Pulmonary artery endothelial cell (primary cell): ENCODE measurements around the gene GALNT7. TPM values are rescaled to one million over a fixed set of nuclear protein-coding genes. Genes with fewer than 3 reads are reported as not detected.

Source experiments
- DNase-seq: peaks from one replicate; pipeline ENCODE4 v3.0.0-alpha.2; 2011; ENCODE audit warnings: low read depth, low spot score
- total RNA-seq: library from RNA; depleted of rRNA; stranded (reverse); fragments of >200 nt; gene quantifications from 2 replicates; pipeline ENCODE4 v1.2.3, GENCODE V29; 2014

The GALNT7 gene
- total RNA-seq, 1 donor from 2014 or later = 42.9 TPM

GRCh38 chr4:173334891-173335752 lies 166.5 kb downstream of the GALNT7 start:
- no peak for DNase-seq

- no peak for DNase-seq
Measured at GRCh38 chr4:173337463-173337862, 168.9 kb downstream of the GALNT7 start.

- DNase-seq = no peak
Measured at GRCh38 chr4:173343832-173344397, 175.3 kb downstream of the GALNT7 start.

GRCh38 chr4:173345648-173346047 lies 177.0 kb downstream of the GALNT7 start:
- no peak for DNase-seq

GRCh38 chr4:173346074-173346473 lies 177.5 kb downstream of the GALNT7 start:
- DNase-seq = no peak

GRCh38 chr4:173347467-173347866 lies 178.9 kb downstream of the GALNT7 start:
- no peak for DNase-seq

- no peak for DNase-seq
Measured at GRCh38 chr4:173357939-173358338, 189.3 kb downstream of the GALNT7 start.

- no peak for DNase-seq
Measured at GRCh38 chr4:173360587-173361221, 192.1 kb downstream of the GALNT7 start.

GRCh38 chr4:173362666-173363065 lies 194.1 kb downstream of the GALNT7 start:
- DNase-seq = no peak

- no peak for DNase-seq
Measured at GRCh38 chr4:173365359-173365996, 196.9 kb downstream of the GALNT7 start.

GRCh38 chr4:173367285-173367684 lies 198.7 kb downstream of the GALNT7 start:
- peak; percentile 46 for DNase-seq

GRCh38 chr4:173367946-173368345 lies 199.3 kb downstream of the GALNT7 start:
- no peak for DNase-seq

- DNase-seq = peak; percentile 2
Measured at GRCh38 chr4:173370130-173370476, 201.5 kb downstream of the GALNT7 start.

GRCh38 chr4:173370477-173371291 lies 202.1 kb downstream of the GALNT7 start, which contains the start of gene SAP30:
Gene SAP30 (plus strand): TSS chr4:173370954. CDS start chr4:173371183, 229 bp downstream.
- DNase-seq = peak; percentile 93

GRCh38 chr4:173371292-173372192 lies 202.9 kb downstream of the GALNT7 start:
- peak; percentile 40 for DNase-seq

Other genes with a start within 250 kb of the GALNT7 start
- 125 and 230 TPM in 2 replicates for gene HMGB2, start 165.5 kb downstream of the GALNT7 start, total RNA-seq
- 19.3 and 35.9 TPM in 2 replicates for gene SAP30, start 202.1 kb downstream of the GALNT7 start, total RNA-seq
- not detected in 2 replicates for gene SCRG1, start 230.3 kb downstream of the GALNT7 start, total RNA-seq